ENCODE data around the gene PPA2.

PPA2 gene

GRCh38 chr4:105386012-105386411 is 87.8 kb downstream of the PPA2 start:
- no peak for DNase-seq

GRCh38 chr4:105374071-105374470 is 99.8 kb downstream of the PPA2 start:
- DNase-seq, result no peak

GRCh38 chr4:105373324-105373723 is 100.5 kb downstream of the PPA2 start:
- DNase-seq, result no peak

GRCh38 chr4:105369988-105370387 is 103.9 kb downstream of the PPA2 start:
- no peak for DNase-seq

- DNase-seq, result no peak
Observed at GRCh38 chr4:105361053-105361452, 112.8 kb downstream of the PPA2 start.

- DNase-seq, result no peak
Observed at GRCh38 chr4:105357258-105357980, 116.4 kb downstream of the PPA2 start.

GRCh38 chr4:105356194-105356593 is 117.7 kb downstream of the PPA2 start:
- no peak for DNase-seq

GRCh38 chr4:105352826-105353225 is 121.0 kb downstream of the PPA2 start:
- no peak for DNase-seq

- DNase-seq, result no peak
Observed at GRCh38 chr4:105351861-105352260, 122.0 kb downstream of the PPA2 start.

GRCh38 chr4:105350859-105351490 is 122.9 kb downstream of the PPA2 start:
- no peak for DNase-seq

GRCh38 chr4:105348719-105349118 is 125.1 kb downstream of the PPA2 start:
- DNase-seq, result no peak

GRCh38 chr4:105346869-105347268 is 127.0 kb downstream of the PPA2 start:
- DNase-seq, result no peak

GRCh38 chr4:105345838-105346237 is 128.0 kb downstream of the PPA2 start:
- no peak for DNase-seq

GRCh38 chr4:105345358-105345757 is 128.5 kb downstream of the PPA2 start:
- DNase-seq, result no peak

GRCh38 chr4:105344141-105344540 is 129.7 kb downstream of the PPA2 start:
- DNase-seq, result no peak

GRCh38 chr4:105343146-105343931 is 130.5 kb downstream of the PPA2 start:
- no peak for DNase-seq

GRCh38 chr4:105329081-105329480 is 144.8 kb downstream of the PPA2 start:
- no peak for DNase-seq

GRCh38 chr4:105327956-105328355 is 145.9 kb downstream of the PPA2 start:
- no peak for DNase-seq

GRCh38 chr4:105327222-105327621 is 146.6 kb downstream of the PPA2 start:
- DNase-seq, result no peak

All from KG1 (cell line).